NB4 (cell line): Measurements from ENCODE around the gene ALPK1.
"Not testable (repeated sequence)": the region's sequence is repeated elsewhere in the genome, so short reads cannot be mapped to it uniquely, and the experiment has no call there.

Source experiments
- DNase-seq: peaks from one replicate; pipeline ENCODE4 v3.0.0; 2010; ENCODE audit warnings: low read depth
- H3K4me3 ChIP-seq: one replicate; pipeline ENCODE4 v1.5.1; 2011; ENCODE audit warnings: mild to moderate bottlenecking, low read depth, low read length, moderate library complexity
- MAX ChIP-seq: IDR thresholded peaks from 2 replicates; pipeline ENCODE4 v1.6.1; 2011; ENCODE audit warnings: low read depth, low read length
- MYC ChIP-seq: IDR thresholded peaks from 2 replicates; pipeline ENCODE4 v1.6.1; 2011; ENCODE audit warnings: low read depth, low read length
- POLR2A ChIP-seq: IDR thresholded peaks from 2 replicates; pipeline ENCODE4 v1.6.1; 2011; ENCODE audit warnings: mild to moderate bottlenecking; ENCODE audit not compliant: insufficient read length; ENCODE audit errors: extremely low read depth
- TF ChIP-seq, protein P1 (sequence below): IDR thresholded peaks from one replicate; pipeline ENCODE4 v1.5.1; 2012; ENCODE audit warnings: low read depth, low read length

Gene ALPK1

DNA sequence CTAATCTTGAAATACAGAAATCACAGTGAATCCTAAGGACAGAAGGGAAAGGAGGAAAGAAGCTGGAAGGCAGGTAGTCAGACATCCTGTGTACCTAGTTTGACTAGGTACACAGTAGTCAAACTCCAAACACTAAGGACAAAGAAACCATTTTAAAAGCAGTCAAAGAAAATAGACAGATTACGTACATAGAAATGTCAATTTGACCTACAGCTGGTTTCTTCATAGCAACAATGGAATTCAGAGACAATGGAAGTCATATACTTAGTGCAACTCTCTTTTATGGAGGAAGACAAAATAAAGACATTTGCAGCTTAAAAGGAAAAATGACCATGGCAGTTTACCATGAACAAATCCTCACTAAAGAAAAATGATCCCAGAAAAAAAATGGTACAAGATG is 139.8 kb downstream of the ALPK1 start:
- TF ChIP-seq MAX (no peak), MYC (no peak), POLR2A (no peak)
- TF ChIP-seq, protein P1, sequence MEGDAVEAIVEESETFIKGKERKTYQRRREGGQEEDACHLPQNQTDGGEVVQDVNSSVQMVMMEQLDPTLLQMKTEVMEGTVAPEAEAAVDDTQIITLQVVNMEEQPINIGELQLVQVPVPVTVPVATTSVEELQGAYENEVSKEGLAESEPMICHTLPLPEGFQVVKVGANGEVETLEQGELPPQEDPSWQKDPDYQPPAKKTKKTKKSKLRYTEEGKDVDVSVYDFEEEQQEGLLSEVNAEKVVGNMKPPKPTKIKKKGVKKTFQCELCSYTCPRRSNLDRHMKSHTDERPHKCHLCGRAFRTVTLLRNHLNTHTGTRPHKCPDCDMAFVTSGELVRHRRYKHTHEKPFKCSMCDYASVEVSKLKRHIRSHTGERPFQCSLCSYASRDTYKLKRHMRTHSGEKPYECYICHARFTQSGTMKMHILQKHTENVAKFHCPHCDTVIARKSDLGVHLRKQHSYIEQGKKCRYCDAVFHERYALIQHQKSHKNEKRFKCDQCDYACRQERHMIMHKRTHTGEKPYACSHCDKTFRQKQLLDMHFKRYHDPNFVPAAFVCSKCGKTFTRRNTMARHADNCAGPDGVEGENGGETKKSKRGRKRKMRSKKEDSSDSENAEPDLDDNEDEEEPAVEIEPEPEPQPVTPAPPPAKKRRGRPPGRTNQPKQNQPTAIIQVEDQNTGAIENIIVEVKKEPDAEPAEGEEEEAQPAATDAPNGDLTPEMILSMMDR = no peak
- no peak for DNase-seq
- H3K4me3 ChIP-seq = no peak overlapping the region

GRCh38 chr4:112442226-112442625 is 145.1 kb downstream of the ALPK1 start:
- DNase-seq, H3K4me3 ChIP-seq: not testable (repeated sequence)

DNA sequence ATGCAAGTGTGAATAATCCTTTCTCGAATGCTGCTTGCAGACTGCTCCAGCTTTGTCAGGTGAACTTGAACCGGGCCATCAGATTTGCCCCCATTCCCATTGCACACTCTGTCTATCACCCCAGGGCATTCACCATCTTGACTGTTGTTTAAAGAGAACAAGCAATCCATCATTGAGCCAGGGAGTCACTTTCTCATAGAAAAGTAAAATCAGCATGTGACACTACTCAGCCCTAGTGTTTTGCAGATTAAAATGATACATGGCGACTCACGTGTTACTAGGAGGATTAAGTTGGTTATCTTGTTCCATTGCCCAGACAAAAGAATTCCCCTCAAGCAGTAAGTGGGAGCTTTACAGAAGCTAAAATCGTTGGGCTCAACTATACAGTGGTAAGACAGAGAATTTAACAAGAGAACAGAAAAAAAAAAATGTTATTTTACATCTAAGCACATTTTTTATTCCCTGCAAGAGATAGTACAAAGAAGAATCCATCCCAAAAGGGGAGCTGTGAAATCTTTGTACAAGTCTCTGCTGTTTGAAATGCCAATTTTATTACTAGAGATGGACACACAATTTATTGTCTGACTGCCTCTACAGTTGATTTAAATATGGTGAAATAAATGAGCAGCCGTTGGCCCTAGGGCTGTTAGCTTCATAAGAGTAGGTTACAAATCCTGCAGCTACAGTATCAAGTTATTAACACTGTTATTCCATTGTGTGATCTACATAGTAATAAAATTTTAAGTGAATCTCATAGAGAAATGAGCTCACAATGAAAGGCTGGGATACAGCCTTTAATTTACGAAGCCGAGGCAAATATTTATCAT is 151.3 kb downstream of the ALPK1 start:
- no peak for DNase-seq
- no peak overlapping the region for H3K4me3 ChIP-seq
- TF ChIP-seq MAX = no peak
- TF ChIP-seq MYC = no peak
- TF ChIP-seq, protein P1 = no peak
- TF ChIP-seq POLR2A = no peak

DNA sequence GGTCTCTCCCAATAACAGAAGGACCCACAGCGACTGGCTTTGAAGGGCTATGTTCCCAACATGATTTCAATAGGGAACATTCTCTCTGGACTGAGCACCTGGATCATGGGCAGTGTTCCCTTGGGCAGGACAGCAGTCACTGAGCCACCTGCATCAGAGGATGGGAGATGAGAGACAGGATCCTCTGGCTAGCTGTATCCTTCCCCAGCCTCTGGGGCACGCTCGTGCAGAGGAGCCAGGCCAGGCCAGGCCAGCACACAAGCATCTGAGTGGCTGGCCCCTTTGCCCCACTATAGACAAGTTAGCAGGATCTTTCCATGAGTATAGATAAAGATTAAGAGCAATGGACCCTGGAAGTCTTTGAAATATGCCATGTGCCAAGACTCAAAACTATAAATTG is 152.5 kb downstream of the ALPK1 start:
- H3K4me3 ChIP-seq = no peak overlapping the region
- no peak for DNase-seq
- TF ChIP-seq MAX (no peak), POLR2A (no peak), MYC (no peak)
- TF ChIP-seq, protein P1 = no peak

DNA sequence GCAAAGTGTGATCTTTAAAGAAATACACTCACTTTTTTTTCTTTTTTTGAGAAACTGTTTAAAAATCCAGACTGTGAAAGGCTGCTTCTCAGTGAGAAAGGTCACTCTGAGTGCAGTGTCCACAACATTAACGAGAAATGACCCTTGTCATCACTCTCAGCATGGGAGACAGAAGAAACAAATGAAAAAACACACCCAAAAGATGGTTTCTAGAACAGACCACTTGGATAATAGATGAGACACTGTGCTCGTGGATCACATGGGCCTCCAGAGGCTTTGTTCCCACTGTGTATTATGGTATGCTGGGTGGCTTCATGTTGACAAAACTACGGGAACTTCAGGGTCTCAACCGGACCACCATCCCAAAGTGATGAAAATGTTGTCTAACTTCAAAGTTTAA is 153.9 kb downstream of the ALPK1 start:
- no peak for TF ChIP-seq POLR2A
- TF ChIP-seq, protein P1 = no peak
- no peak overlapping the region for H3K4me3 ChIP-seq
- no peak for DNase-seq

GRCh38 chr4:112451831-112452230 is 154.7 kb downstream of the ALPK1 start:
- H3K4me3 ChIP-seq = no peak overlapping the region
- no peak for DNase-seq
- TF ChIP-seq, protein P1 = no peak
- TF ChIP-seq POLR2A (no peak), MYC (no peak), MAX (no peak)
